ENCODE measurements around the gene MCTP1. TPM values are rescaled to one million over a fixed set of nuclear protein-coding genes. Genes with fewer than 3 reads are reported as not detected.

The MCTP1 gene
- total RNA-seq, 4 donors from 2014 or later: 11.2 to 43.6 (median 16.8) TPM

DNA sequence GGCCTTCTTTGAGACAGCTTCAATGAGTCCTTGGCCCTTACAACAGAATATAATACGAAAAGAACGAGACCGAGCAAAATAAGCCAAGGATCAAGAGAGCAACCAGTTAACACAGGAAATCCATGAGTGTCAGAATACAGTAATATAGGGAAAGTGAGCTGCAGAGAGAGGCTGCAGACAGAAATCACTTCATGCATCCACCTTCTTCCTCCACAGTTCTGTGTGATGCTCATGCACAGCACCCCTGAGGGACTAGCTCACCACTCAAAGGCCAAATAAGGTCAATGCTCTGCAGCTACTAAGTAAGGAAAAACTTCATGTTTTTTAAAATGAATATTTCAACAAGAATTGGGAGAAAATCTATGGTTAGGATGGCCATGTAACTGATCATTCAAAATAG, 257.1 kb downstream of the MCTP1 start:
- Histone ChIP-seq H3K4me3 (no peak overlapping the region), H3K9me3 (no peaks in the 10 kb centered on the region), H3K27ac (replicated peaks in 1 of 4) (no peak overlapping the region), H3K36me3 (no peaks in the 10 kb centered on the region), H3K27me3 (no peaks in the 10 kb centered on the region), H3K4me1 (peaks cover 0 to 11% (median 5%) of the 10 kb centered on the region in 4 donors)
- no peak for DNase-seq (ENCODE audit: extremely low spot score)
- 62% methylated on average over 2 of the region's 3 CpGs for WGBS
- intact Hi-C loops (cut with DNase I): no loop called here
- TF ChIP-seq POLR2A (IDR thresholded peaks at IDR 0.05; ENCODE audit: low read depth): no peak
- no peak for TF ChIP-seq EP300 (IDR thresholded peaks at IDR 0.05)
- TF ChIP-seq POLR2AphosphoS5 (IDR thresholded peaks at IDR 0.05): no peak
- TF ChIP-seq, protein P1, sequence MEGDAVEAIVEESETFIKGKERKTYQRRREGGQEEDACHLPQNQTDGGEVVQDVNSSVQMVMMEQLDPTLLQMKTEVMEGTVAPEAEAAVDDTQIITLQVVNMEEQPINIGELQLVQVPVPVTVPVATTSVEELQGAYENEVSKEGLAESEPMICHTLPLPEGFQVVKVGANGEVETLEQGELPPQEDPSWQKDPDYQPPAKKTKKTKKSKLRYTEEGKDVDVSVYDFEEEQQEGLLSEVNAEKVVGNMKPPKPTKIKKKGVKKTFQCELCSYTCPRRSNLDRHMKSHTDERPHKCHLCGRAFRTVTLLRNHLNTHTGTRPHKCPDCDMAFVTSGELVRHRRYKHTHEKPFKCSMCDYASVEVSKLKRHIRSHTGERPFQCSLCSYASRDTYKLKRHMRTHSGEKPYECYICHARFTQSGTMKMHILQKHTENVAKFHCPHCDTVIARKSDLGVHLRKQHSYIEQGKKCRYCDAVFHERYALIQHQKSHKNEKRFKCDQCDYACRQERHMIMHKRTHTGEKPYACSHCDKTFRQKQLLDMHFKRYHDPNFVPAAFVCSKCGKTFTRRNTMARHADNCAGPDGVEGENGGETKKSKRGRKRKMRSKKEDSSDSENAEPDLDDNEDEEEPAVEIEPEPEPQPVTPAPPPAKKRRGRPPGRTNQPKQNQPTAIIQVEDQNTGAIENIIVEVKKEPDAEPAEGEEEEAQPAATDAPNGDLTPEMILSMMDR (IDR thresholded peaks at IDR 0.05): no peak

DNA sequence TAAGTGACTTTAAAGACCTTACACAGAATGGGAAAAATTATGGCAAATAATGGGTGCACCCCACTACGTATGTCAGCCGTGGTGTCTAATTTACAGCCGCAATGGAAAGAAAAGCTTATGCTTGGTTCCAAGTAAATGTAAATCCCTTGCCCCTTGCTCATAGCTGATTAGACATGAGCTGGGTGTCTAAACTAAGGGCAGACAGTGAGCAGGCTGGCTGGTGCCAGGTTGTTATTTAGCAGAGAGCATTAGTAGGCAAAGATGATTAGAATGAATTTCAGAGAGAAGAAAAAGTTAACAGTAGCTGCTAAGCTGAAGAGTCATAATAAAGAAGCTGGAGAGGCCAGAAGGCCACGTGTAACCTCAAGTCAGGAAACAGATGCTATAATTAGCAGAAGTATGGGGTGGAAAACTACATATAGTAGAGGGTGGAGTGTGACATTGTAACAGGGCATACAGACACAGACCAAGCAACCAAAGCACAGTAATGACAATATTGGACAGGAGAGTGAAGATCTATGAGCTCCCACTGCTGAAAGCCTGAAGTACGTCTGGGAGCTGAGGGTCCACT, 257.7 kb downstream of the MCTP1 start:
- Histone ChIP-seq H3K36me3 (no peaks in the 10 kb centered on the region), H3K27ac (replicated peaks in 1 of 4) (no peak overlapping the region), H3K4me3 (no peak overlapping the region), H3K9me3 (no peaks in the 10 kb centered on the region), H3K4me1 (peaks cover 0 to 11% (median 5%) of the 10 kb centered on the region in 4 donors), H3K27me3 (no peaks in the 10 kb centered on the region)
- DNase-seq (ENCODE audit: extremely low spot score): no peak
- intact Hi-C loops (cut with DNase I): no loop called here
- TF ChIP-seq POLR2A (IDR thresholded peaks at IDR 0.05; ENCODE audit: low read depth) (no peak), EP300 (IDR thresholded peaks at IDR 0.05) (no peak), POLR2AphosphoS5 (IDR thresholded peaks at IDR 0.05) (no peak)
- TF ChIP-seq, protein P1 (IDR thresholded peaks at IDR 0.05): no peak
- WGBS: 71% methylated on average over 5 of the region's 5 CpGs

DNA sequence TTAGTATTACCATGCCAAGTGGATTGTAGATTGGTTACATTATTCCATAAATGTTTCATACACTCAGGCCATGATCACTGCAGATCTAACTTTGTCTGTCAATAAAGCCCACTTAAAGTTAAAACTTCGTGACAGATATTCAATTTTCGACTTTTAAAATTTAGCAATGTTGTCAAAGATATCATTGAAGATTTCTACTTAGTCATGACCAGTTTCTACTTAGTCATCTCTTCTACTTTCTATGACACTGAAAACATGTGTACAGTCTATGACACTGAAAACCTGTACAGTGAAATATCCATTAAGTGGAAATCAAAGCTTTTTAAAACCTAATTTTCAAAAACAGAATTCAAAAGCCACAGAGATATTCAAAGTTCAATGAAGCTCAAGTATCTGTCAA, 258.2 kb downstream of the MCTP1 start:
- TF ChIP-seq, protein P1 (IDR thresholded peaks at IDR 0.05): no peak
- no peak for TF ChIP-seq POLR2A (IDR thresholded peaks at IDR 0.05; ENCODE audit: low read depth)
- TF ChIP-seq EP300 (IDR thresholded peaks at IDR 0.05): no peak
- TF ChIP-seq POLR2AphosphoS5 (IDR thresholded peaks at IDR 0.05): no peak
- Histone ChIP-seq H3K27ac (replicated peaks in 1 of 4) (no peak overlapping the region), H3K9me3 (no peaks in the 10 kb centered on the region), H3K4me1 (peaks cover 0 to 11% (median 5%) of the 10 kb centered on the region in 4 donors), H3K36me3 (no peaks in the 10 kb centered on the region), H3K4me3 (no peak overlapping the region), H3K27me3 (no peaks in the 10 kb centered on the region)
- intact Hi-C loops (cut with DNase I): no loop called here
- 85% methylated on average over 2 of the region's 2 CpGs for WGBS
- no peak for DNase-seq (ENCODE audit: extremely low spot score)

DNA sequence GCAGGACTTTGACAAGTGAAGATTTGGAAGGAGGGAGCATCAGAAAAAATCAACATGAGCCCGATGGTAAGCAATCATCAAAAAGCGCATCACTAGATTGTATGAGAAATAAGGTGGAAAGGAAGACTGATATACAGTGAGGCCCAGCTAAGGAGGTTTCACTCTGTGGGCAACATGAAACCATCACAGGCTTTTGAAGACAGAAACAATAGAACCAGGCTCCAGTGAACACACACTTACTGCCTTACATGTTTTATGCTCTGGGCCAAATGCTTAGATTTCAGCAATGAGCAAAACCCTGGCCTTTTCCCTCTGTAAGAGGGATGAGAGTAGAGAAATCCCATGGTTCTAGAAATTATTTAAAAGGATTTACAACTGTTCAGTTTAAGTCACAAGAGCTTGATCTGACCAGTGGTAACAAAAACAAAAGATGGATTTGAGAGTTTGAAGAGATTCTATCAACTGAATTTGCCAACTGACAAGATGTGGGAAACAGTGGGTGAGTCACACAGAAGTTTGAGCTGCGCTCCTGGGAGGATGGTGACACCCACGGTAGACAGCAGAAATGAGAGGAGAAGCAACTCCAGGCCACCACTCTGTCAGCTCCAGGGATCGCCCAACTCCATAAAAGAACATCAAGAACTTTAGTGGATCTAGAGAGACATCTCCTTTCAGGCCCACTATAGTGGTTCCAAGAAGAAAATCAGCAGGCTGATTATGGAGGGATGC, 261.8 kb downstream of the MCTP1 start:
- Histone ChIP-seq H3K36me3 (no peaks in the 10 kb centered on the region), H3K27ac (replicated peaks in 1 of 4) (no peak overlapping the region), H3K4me1 (peaks cover 0 to 11% (median 5%) of the 10 kb centered on the region in 4 donors), H3K27me3 (no peaks in the 10 kb centered on the region), H3K9me3 (no peaks in the 10 kb centered on the region), H3K4me3 (no peak overlapping the region)
- 79% methylated on average over 5 of the region's 5 CpGs for WGBS
- TF ChIP-seq, protein P1 (IDR thresholded peaks at IDR 0.05): no peak
- TF ChIP-seq EP300 (IDR thresholded peaks at IDR 0.05) (no peak), POLR2A (IDR thresholded peaks at IDR 0.05; ENCODE audit: low read depth) (no peak), POLR2AphosphoS5 (IDR thresholded peaks at IDR 0.05) (no peak)
- intact Hi-C loops (cut with DNase I): no loop called here
- DNase-seq (ENCODE audit: extremely low spot score): no peak

Measured in esophagus muscularis mucosa (tissue), 4 donors.